Heart left ventricle (tissue), 13 donors: ENCODE data around the gene MEA1.

Source experiments
- CTCF ChIP-seq, 12 donors: fragments of 200-600 bp; sonication (generic) in 4 of 12; IDR thresholded peaks; one replicate each; pipeline versions ENCODE4 v1.5.0 to v1.8.0; 2018 to 2022; ENCODE audit warnings: antibody characterized with exemption in 12 of 12, mild to moderate bottlenecking in 5 of 12
- POLR2A ChIP-seq, 2 donors: fragments of 450-650 bp; IDR thresholded peaks; one replicate each; pipeline ENCODE4 v1.6.1; 2017; ENCODE audit warnings: antibody characterized with exemption in 2 of 2, mild to moderate bottlenecking in 2 of 2, moderate library complexity in 2 of 2
- donor health status: ischemic (EF 13 %, LVEDD 7.1; RV severe dilation, severe dysfunction).
- donor health status: DM: no; HTN: yes; CAD: no.
- donor health status: DM: no; HTN: no; CAD: no.
- donor health status: ischemic (EF 25% LVEDD 6.9; RV normal size, moderate dysfunction).
- donor health status: ischemic (EF 25% LVEDD 5.7; RV mildly dilated, moderate dysfunction).
- donor health status: ischemic (EF 35%, LVEDD 5.7; RV mildly dilated, moderate dysfunction).
- donor health status: nonischemic (EF 11% LVEDD 7.7; RV severe dilation, severe dysfunction).
- donor health status: DM: yes; HTN: yes; CAD: no.
- donor health status: PGD.
- donor health status: ischemic (EF 29% LVEDD 5.4; RV normal size, mild dysfunction).
- donor health status: nonischemic (EF 23%, LVEDD 6.1; RV moderate dilation, normal function).

GRCh38 chr6:43009124-43009523, 4.6 kb downstream of the MEA1 start:
- TF ChIP-seq CTCF (IDR thresholded peaks at IDR 0.05) (peak; percentile 13 to 64 (median 45)), POLR2A (IDR thresholded peaks at IDR 0.05) (no peak)
